ENCODE results near the gene SOX11. TPM values are rescaled to one million over a fixed set of nuclear protein-coding genes. Genes with fewer than 3 reads are reported as not detected.

Gene SOX11
- total RNA-seq, 2 experiments from 2014 or later = not detected

DNA sequence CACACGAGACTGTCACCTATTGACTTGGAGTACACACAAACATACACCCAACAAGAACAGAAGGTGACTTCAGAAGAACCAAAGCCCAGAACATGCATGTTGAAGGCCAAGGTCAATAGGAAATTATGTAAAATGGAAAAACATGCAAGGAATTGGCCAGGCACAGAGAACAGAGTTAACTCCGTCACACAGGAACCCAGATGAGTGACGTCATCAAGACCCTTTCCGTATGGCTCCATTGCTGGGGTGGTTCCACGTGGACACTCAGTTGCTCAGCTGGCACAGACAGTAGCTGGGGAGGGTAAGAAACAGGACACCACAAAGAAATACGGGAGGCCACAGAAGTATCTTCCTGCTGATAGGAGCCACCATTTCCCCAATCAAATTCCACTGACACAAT lies 18.4 kb downstream of the SOX11 start:
- Mint-ChIP-seq H3K4me3 (no peak overlapping the region), H3K9me3 (no peaks in the 10 kb centered on the region), H3K36me3 (ENCODE audit: low read depth) (no peaks in the 10 kb centered on the region), H3K4me1 (ENCODE audit: low read depth) (no peaks in the 10 kb centered on the region), H3K27ac (no peak overlapping the region), H3K27me3 (ENCODE audit: low read depth) (no peaks in the 10 kb centered on the region)
- CTCF ChIA-PET = no interaction called here
- no peak for DNase-seq
- intact Hi-C loops (cut with micrococcal nuclease) = no loop called here

DNA sequence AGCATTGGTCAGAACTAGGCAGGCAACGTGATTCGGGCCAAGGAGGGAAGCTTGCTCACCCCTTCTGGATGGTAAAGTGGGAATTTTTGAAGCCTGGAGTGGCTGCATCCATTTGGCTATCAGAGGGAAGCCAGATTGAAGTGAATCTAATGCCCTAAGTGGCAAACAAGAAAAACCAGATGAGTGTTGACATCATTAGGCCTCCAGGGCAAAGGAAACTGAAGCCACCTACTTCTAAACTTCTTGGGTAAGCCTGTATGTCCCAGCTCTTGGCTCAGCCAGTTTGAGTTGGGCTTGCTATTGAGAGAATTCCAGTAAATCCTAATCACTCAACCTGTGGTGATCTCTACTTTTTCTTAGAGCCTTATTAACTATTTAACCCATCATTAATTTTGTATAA lies 20.9 kb downstream of the SOX11 start:
- no peak for DNase-seq
- H3K27ac Mint-ChIP-seq = no peak overlapping the region
- H3K9me3 Mint-ChIP-seq = peaks cover 1% of the 10 kb centered on the region
- CTCF ChIA-PET = no interaction called here
- H3K4me1 Mint-ChIP-seq (ENCODE audit: low read depth) = no peaks in the 10 kb centered on the region
- H3K4me3 Mint-ChIP-seq = no peak overlapping the region
- H3K27me3 Mint-ChIP-seq (ENCODE audit: low read depth) = no peaks in the 10 kb centered on the region
- H3K36me3 Mint-ChIP-seq (ENCODE audit: low read depth) = no peaks in the 10 kb centered on the region
- intact Hi-C loops (cut with micrococcal nuclease) = no loop called here

- H3K4me1 Mint-ChIP-seq (ENCODE audit: low read depth) = no peaks in the 10 kb centered on the region
- H3K9me3 Mint-ChIP-seq = peaks cover 10% of the 10 kb centered on the region
- no peaks in the 10 kb centered on the region for H3K36me3 Mint-ChIP-seq (ENCODE audit: low read depth)
- intact Hi-C loops (cut with micrococcal nuclease) = no loop called here
- H3K4me3 Mint-ChIP-seq = no peak overlapping the region
- no peak for DNase-seq
- peaks cover 4% of the 10 kb centered on the region for H3K27me3 Mint-ChIP-seq (ENCODE audit: low read depth)
- CTCF ChIA-PET = interaction anchor here (0.6 kb wide), 1 partner anchor 322 kb away, joined by 3 read pairs; no protein-coding TSS in a partner anchor
- no peak overlapping the region for H3K27ac Mint-ChIP-seq
These were observed 27.6 kb downstream of the SOX11 start for GRCh38 chr2:5719629-5720334.

DNA sequence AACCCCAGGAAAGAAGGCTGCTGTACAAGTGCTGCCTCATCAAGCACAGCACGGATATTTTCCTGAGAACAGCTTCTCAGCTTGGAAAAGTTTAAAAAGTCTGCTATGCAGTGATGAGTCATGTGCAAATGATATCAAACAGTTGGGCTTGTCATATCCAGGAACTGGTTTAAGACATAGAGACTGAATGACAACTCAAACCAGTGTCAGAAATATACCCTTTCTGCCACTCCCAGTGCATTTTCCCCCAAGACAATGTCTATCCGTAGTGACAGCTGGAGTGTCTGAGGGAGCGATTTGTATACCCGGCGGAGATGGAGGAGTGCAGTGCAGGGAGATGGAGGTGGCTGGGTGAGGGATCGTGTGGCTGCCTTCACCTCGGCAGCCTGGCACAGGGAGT lies 28.2 kb downstream of the SOX11 start:
- Mint-ChIP-seq H3K27me3 (ENCODE audit: low read depth) (peaks cover 4% of the 10 kb centered on the region), H3K4me1 (ENCODE audit: low read depth) (no peaks in the 10 kb centered on the region), H3K9me3 (peaks cover 10% of the 10 kb centered on the region), H3K4me3 (no peak overlapping the region), H3K27ac (no peak overlapping the region), H3K36me3 (ENCODE audit: low read depth) (no peaks in the 10 kb centered on the region)
- DNase-seq = no peak
- CTCF ChIA-PET = no interaction called here
- intact Hi-C loops (cut with micrococcal nuclease) = no loop called here

DNA sequence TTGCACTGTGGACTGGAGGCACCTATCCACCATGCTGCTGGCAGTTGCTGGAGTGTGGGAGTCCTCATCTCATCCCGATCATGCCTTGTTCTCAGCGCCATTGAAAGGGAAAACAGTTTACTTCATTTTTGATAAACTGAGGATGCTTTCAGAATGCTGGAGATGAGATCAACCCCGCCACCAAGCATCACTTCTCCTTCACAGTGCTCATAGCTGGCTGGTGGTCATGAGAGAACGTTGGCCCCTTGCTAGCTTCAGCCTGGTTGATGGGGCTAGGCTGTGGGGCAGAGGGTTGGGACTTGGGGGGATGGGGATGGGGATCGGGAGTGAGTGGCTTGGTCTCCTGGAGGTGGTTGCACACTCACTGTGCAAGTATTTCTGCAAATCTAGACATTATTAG lies 30.1 kb downstream of the SOX11 start:
- no peak for DNase-seq
- CTCF ChIA-PET = no interaction called here
- H3K27me3 Mint-ChIP-seq (ENCODE audit: low read depth) = peaks cover 9% of the 10 kb centered on the region
- no peak overlapping the region for H3K27ac Mint-ChIP-seq
- no peak overlapping the region for H3K4me3 Mint-ChIP-seq
- H3K9me3 Mint-ChIP-seq = peaks cover 9% of the 10 kb centered on the region
- intact Hi-C loops (cut with micrococcal nuclease) = no loop called here
- no peaks in the 10 kb centered on the region for H3K36me3 Mint-ChIP-seq (ENCODE audit: low read depth)
- peaks cover 4% of the 10 kb centered on the region for H3K4me1 Mint-ChIP-seq (ENCODE audit: low read depth)

GRCh38 chr2:5723791-5724735 lies 31.9 kb downstream of the SOX11 start:
- CTCF ChIA-PET = no interaction called here
- Mint-ChIP-seq H3K27ac (no peak overlapping the region), H3K27me3 (ENCODE audit: low read depth) (peaks cover 9% of the 10 kb centered on the region), H3K9me3 (peaks cover 4% of the 10 kb centered on the region), H3K4me3 (no peak overlapping the region), H3K4me1 (ENCODE audit: low read depth) (peaks cover 4% of the 10 kb centered on the region), H3K36me3 (ENCODE audit: low read depth) (no peaks in the 10 kb centered on the region)
- intact Hi-C loops (cut with micrococcal nuclease) = no loop called here
- no peak for DNase-seq

DNA sequence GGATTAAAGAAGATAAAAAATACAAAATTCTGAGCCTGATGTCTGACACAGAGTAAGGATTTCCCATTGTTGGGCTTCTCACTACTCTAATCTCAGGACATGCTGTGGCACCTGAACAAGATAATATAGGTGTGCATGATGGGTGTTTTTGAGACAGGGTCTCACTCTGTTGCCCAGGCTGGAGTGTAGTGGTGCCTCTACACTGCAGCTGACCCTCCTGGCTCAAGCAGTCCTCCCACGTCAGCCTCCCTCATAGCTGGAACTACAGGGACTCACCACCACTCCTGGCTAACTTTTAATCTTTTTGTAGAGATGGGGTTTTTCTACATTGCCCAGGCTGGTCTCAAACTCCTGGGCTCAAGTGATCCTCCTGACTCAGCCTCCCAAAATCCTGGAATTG lies 32.9 kb downstream of the SOX11 start:
- H3K36me3 Mint-ChIP-seq (ENCODE audit: low read depth) = no peaks in the 10 kb centered on the region
- H3K9me3 Mint-ChIP-seq = peaks cover 2% of the 10 kb centered on the region
- intact Hi-C loops (cut with micrococcal nuclease) = no loop called here
- peaks cover 4% of the 10 kb centered on the region for H3K4me1 Mint-ChIP-seq (ENCODE audit: low read depth)
- H3K4me3 Mint-ChIP-seq = no peak overlapping the region
- peaks cover 9% of the 10 kb centered on the region for H3K27me3 Mint-ChIP-seq (ENCODE audit: low read depth)
- DNase-seq = no peak
- CTCF ChIA-PET = no interaction called here
- H3K27ac Mint-ChIP-seq = no peak overlapping the region

DNA sequence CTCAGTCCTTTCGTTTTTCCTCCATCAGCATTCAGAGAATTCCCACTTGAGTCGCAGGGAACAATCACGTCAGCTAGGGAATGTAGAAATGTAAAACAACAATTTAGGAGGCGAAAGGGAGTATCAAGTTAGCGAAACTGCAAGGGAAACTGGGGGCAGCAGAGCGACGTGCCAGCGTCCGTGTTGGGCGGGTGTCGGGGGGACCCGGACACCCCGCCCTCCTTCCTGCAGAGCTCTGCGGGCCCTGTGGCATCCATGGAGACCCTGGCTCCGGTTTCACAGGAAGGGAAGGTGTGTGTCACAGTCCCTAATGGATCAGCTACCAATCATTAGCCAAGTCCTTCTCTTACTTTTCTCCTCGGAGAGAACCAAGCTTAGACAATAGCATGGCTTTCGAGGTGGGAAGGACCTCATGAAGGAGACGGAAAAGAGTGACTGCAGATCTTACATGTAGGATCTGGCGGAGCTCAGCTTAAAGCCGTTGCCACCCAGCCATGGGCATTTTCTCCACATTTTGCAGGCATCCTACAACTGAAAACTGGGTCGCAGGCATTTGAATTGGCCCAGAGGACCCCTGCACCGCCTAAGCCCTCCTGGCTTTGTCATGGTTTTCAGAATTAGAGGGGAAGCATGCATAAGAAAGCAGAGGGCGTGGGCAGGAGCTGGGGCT lies 33.7 kb downstream of the SOX11 start:
- peaks cover 4% of the 10 kb centered on the region for H3K4me1 Mint-ChIP-seq (ENCODE audit: low read depth)
- H3K9me3 Mint-ChIP-seq = no peaks in the 10 kb centered on the region
- DNase-seq = no peak
- no peaks in the 10 kb centered on the region for H3K36me3 Mint-ChIP-seq (ENCODE audit: low read depth)
- peaks cover 13% of the 10 kb centered on the region for H3K27me3 Mint-ChIP-seq (ENCODE audit: low read depth)
- intact Hi-C loops (cut with micrococcal nuclease) = no loop called here
- H3K4me3 Mint-ChIP-seq = peak overlapping the region; percentile 12
- H3K27ac Mint-ChIP-seq = no peak overlapping the region
- CTCF ChIA-PET = no interaction called here

DNA sequence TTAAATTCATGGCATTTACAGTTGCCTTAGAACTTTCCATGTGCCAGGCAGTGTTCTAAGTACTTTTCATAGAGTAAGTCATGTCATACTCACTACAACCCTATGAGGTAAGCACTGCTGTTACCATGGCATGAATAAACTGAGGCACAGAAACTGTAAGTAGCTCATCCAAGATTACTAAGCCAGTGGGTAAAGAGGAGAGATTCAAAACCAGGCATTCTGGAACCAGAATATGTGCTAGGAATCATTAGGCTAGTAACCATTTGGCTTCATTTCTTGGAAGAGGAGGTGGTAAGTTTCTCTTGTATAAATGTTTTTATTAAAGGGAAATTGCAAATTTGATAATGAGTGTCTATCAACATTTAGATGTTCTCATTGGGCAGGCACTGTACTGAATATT lies 35.1 kb downstream of the SOX11 start:
- H3K4me3 Mint-ChIP-seq = no peak overlapping the region
- peaks cover 4% of the 10 kb centered on the region for H3K4me1 Mint-ChIP-seq (ENCODE audit: low read depth)
- intact Hi-C loops (cut with micrococcal nuclease) = no loop called here
- peaks cover 10% of the 10 kb centered on the region for H3K27me3 Mint-ChIP-seq (ENCODE audit: low read depth)
- H3K9me3 Mint-ChIP-seq = no peaks in the 10 kb centered on the region
- CTCF ChIA-PET = no interaction called here
- no peaks in the 10 kb centered on the region for H3K36me3 Mint-ChIP-seq (ENCODE audit: low read depth)
- DNase-seq = no peak
- H3K27ac Mint-ChIP-seq = no peak overlapping the region

GRCh38 chr2:5729416-5729815 lies 37.2 kb downstream of the SOX11 start:
- Mint-ChIP-seq H3K27ac (no peak overlapping the region), H3K27me3 (ENCODE audit: low read depth) (peaks cover 10% of the 10 kb centered on the region), H3K4me1 (ENCODE audit: low read depth) (peaks cover 4% of the 10 kb centered on the region), H3K9me3 (no peaks in the 10 kb centered on the region), H3K4me3 (no peak overlapping the region), H3K36me3 (ENCODE audit: low read depth) (no peaks in the 10 kb centered on the region)
- CTCF ChIA-PET = no interaction called here
- intact Hi-C loops (cut with micrococcal nuclease) = no loop called here
- DNase-seq = no peak

DNA sequence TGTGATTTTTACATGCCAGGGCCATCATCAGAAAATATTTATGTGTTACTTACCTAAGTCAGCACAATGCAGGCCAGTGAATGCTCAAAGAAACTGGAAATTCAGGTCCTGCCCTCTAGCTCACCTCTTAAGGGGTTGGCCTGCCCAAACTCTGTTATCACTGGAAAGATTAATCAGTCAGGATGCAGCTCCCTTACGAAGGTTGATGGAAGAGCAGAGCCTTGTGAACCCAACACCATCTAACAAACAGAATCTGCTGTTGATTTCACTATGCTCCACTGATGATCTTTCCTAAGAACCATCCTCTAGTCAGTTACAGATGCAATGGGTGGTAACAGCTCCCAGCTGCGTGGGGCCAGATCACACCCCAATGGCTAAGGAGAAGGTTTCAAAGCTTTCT lies 38.2 kb downstream of the SOX11 start:
- intact Hi-C loops (cut with micrococcal nuclease) = no loop called here
- CTCF ChIA-PET = interaction anchor here (0.7 kb wide), 1 partner anchor 769 kb away, joined by 3 read pairs; no protein-coding TSS in a partner anchor
- H3K36me3 Mint-ChIP-seq (ENCODE audit: low read depth) = no peaks in the 10 kb centered on the region

GRCh38 chr2:5734859-5735520 lies 42.8 kb downstream of the SOX11 start:
- Mint-ChIP-seq H3K4me3 (no peak overlapping the region), H3K36me3 (ENCODE audit: low read depth) (no peaks in the 10 kb centered on the region), H3K27ac (no peak overlapping the region), H3K9me3 (no peaks in the 10 kb centered on the region), H3K4me1 (ENCODE audit: low read depth) (no peaks in the 10 kb centered on the region), H3K27me3 (ENCODE audit: low read depth) (peaks cover 5% of the 10 kb centered on the region)
- intact Hi-C loops (cut with micrococcal nuclease) = no loop called here
- no peak for DNase-seq
- CTCF ChIA-PET = no interaction called here

More for the DNA sequence above, 38.2 kb downstream of the SOX11 start:
- no peak overlapping the region for H3K4me3 Mint-ChIP-seq
- H3K9me3 Mint-ChIP-seq = no peaks in the 10 kb centered on the region
- DNase-seq = no peak
- H3K27me3 Mint-ChIP-seq (ENCODE audit: low read depth) = peaks cover 11% of the 10 kb centered on the region
- H3K4me1 Mint-ChIP-seq (ENCODE audit: low read depth) = peaks cover 4% of the 10 kb centered on the region
- no peak overlapping the region for H3K27ac Mint-ChIP-seq
